Ishikawa (cell line): ENCODE data around the gene FHL2.

Experiments
- CREB1 ChIP-seq: IDR thresholded peaks from 2 replicates; pipeline ENCODE4 v1.6.1; 2012; ENCODE audit warnings: low read depth
- EGR1 ChIP-seq: IDR thresholded peaks from 2 replicates; pipeline ENCODE4 v1.6.1; 2012
- EP300 ChIP-seq: IDR thresholded peaks from 2 replicates; pipeline ENCODE4 v1.6.1; 2012; ENCODE audit warnings: borderline replicate concordance
- MAX ChIP-seq: IDR thresholded peaks from 2 replicates; pipeline ENCODE4 v1.6.1; 2012
- NFIC ChIP-seq: IDR thresholded peaks from 2 replicates; pipeline ENCODE4 v1.6.1; 2012
- RAD21 ChIP-seq: IDR thresholded peaks from 2 replicates; pipeline ENCODE4 v1.6.1; 2012; ENCODE audit warnings: low read depth
- TAF1 ChIP-seq: IDR thresholded peaks from 2 replicates; pipeline ENCODE4 v1.6.1; 2012; ENCODE audit warnings: low read depth, mild to moderate bottlenecking
- YY1 ChIP-seq: IDR thresholded peaks from 2 replicates; pipeline ENCODE4 v1.6.1; 2012; ENCODE audit warnings: low read depth
- TF ChIP-seq, protein P1 (sequence below): IDR thresholded peaks from 2 replicates; pipeline ENCODE4 v1.6.1; 2012; ENCODE audit warnings: low read depth, mild to moderate bottlenecking

DNA sequence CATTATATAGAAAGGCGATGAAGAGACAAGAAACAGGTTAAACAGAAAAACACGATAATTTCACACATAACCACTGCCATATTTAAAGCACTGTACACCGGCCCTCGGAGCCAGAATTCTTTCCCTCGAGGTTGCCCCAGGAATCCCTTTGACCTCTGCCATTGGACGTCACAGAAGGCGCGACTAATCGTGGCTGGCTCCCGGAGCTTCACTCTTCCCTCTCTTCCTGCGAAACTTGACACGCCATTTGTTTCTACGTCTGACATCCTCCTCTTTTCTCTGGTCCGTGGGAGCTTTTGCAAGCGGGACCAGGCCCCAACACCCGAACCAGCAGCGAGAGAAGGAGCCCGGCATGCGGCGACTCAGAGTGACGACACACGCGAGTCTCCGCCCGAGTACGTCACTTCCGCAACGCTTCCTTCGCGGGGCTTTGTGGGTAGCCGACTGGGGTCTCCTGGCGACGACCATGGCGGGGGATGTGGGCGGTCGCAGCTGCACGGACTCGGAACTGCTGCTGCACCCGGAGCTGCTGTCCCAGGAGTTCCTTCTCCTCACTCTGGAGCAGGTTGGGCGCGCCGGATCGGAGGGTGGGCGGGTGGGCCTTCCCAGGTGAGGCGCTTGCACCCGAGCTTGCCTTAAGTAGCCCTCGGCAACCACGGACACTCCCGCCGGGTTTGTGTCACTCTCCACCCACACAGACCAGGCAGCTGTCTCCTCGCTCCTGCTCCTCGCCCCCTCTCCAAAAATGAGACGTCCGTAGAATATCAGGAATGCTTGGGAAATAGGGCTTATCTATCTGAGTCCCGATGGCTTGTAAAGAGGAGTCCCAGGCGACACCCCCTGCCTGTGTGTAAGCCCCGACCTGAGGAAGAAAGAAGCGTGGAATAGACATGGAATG lies 61.5 kb downstream of the FHL2 start, which contains the start of gene C2orf49:
- TF ChIP-seq EP300: 0 out of 2 replicates have a peak, but pooled peaks have one; percentile 4
- peak; percentile 31; the same call in 1 of the 2 replicates for TF ChIP-seq NFIC
- TF ChIP-seq CREB1: peak; percentile 99
- 0 out of 2 replicates have a peak, but pooled peaks have one; percentile 11 for TF ChIP-seq EGR1
- peak; percentile 76; the same call in 1 of the 2 replicates for TF ChIP-seq MAX
- TF ChIP-seq YY1: peak; percentile 82
- TF ChIP-seq TAF1: peak; percentile 59
- TF ChIP-seq, protein P1, sequence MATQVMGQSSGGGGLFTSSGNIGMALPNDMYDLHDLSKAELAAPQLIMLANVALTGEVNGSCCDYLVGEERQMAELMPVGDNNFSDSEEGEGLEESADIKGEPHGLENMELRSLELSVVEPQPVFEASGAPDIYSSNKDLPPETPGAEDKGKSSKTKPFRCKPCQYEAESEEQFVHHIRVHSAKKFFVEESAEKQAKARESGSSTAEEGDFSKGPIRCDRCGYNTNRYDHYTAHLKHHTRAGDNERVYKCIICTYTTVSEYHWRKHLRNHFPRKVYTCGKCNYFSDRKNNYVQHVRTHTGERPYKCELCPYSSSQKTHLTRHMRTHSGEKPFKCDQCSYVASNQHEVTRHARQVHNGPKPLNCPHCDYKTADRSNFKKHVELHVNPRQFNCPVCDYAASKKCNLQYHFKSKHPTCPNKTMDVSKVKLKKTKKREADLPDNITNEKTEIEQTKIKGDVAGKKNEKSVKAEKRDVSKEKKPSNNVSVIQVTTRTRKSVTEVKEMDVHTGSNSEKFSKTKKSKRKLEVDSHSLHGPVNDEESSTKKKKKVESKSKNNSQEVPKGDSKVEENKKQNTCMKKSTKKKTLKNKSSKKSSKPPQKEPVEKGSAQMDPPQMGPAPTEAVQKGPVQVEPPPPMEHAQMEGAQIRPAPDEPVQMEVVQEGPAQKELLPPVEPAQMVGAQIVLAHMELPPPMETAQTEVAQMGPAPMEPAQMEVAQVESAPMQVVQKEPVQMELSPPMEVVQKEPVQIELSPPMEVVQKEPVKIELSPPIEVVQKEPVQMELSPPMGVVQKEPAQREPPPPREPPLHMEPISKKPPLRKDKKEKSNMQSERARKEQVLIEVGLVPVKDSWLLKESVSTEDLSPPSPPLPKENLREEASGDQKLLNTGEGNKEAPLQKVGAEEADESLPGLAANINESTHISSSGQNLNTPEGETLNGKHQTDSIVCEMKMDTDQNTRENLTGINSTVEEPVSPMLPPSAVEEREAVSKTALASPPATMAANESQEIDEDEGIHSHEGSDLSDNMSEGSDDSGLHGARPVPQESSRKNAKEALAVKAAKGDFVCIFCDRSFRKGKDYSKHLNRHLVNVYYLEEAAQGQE: no peak
- TF ChIP-seq RAD21: no peak
